Stomach (tissue), 9 donors: ENCODE results near the gene ARAP3. TPM values are rescaled to one million over a fixed set of nuclear protein-coding genes. Genes with fewer than 3 reads are reported as not detected.

ENCODE experiments used
- DNase-seq, 2 donors: peaks; one replicate each; pipeline versions ENCODE4 v3.0.0 to v3.0.0-alpha.2; 2013 to 2019
- H3K27ac ChIP-seq, 5 donors: fragments of 200-600 bp in 4 of 5; sonication (generic) in 4 of 5; one replicate each; pipeline ENCODE4 v1.5.1; 2013 to 2019; ENCODE audit warnings: mild to moderate bottlenecking in 1 of 5, moderate library complexity in 1 of 5
- H3K27me3 ChIP-seq, 3 donors: fragments of 200-600 bp; sonication (generic); one replicate each; pipeline ENCODE4 v1.5.1; 2017 to 2019; ENCODE audit warnings: mixed run types in 1 of 3
- H3K36me3 ChIP-seq, 4 donors: fragments of 200-600 bp; sonication (generic); 1 replicate in 3 of 4; 2 replicates in 1 of 4; pipeline ENCODE4 v1.5.1; 2016 to 2019
- H3K4me1 ChIP-seq, 4 donors: fragments of 200-600 bp; sonication (generic); one replicate each; pipeline ENCODE4 v1.5.1; 2016 to 2019
- H3K4me3 ChIP-seq, 4 donors: fragments of 200-600 bp; sonication (generic) in 3 of 4; one replicate each; pipeline ENCODE4 v1.5.1; 2016 to 2019; ENCODE audit warnings: mild to moderate bottlenecking in 1 of 4
- H3K9me3 ChIP-seq, 4 donors: fragments of 200-600 bp; sonication (generic); one replicate each; pipeline ENCODE4 v1.5.1; 2016 to 2019
- CTCF ChIP-seq, 7 experiments: fragments of 450-650 bp in 4 of 7; fragments of 200-600 bp in 3 of 7; sonication (generic) in 3 of 7; IDR thresholded peaks; one replicate each; pipeline ENCODE4 v1.5.1; 2016 to 2019; ENCODE audit warnings: antibody characterized with exemption in 7 of 7, control low read depth in 2 of 7, mild to moderate bottlenecking in 1 of 7
- EP300 ChIP-seq: sonication (generic); formaldehyde crosslinking; IDR thresholded peaks from one replicate; pipeline ENCODE4 v1.6.1; 2017; ENCODE audit warnings: antibody characterized with exemption
- POLR2A ChIP-seq, 4 donors: fragments of 450-650 bp; IDR thresholded peaks; one replicate each; pipeline ENCODE4 v1.6.1; 2016; ENCODE audit warnings: antibody characterized with exemption in 4 of 4, control low read depth in 2 of 4, mild to moderate bottlenecking in 1 of 4, moderate library complexity in 1 of 4
- POLR2AphosphoS5 ChIP-seq, 3 donors: sonication (generic); formaldehyde crosslinking; IDR thresholded peaks; one replicate each; pipeline ENCODE4 v1.6.1; 2016; ENCODE audit warnings: antibody characterized with exemption in 3 of 3
- WGBS, 5 donors: extraction: QIAGEN DNeasy Blood & Tissue Kit in 3 of 5; methylation state at CpG; one replicate each; pipeline versions ENCODE4 v1.1.5 to v1.1.7; 2013 to 2018; 5-methylcytosine and 5-hydroxymethylcytosine counted together
- intact Hi-C: fragments of 100-400 bp; cut with DNase I; formaldehyde crosslinking; loops from one replicate; pipeline ENCODE4 v1.15.1; 2023; ENCODE audit warnings: low total_unique reads
- polyA plus RNA-seq, 3 donors: library from polyadenylated mRNA; stranded (reverse); fragments of 200-250 nt; gene quantifications; one replicate each; pipeline ENCODE4 v1.2.3, GENCODE V29; 2013
- total RNA-seq, 5 donors: library from RNA; depleted of rRNA; stranded (reverse); fragments of >200 nt; gene quantifications; one replicate each; pipeline versions ENCODE4 v1.1.0 to v1.2.3, GENCODE V29; 2014 to 2016
- donor health status: healthy with polysubstance abuse.
- donor health status: Bipolar disorder and iron deficiency.
- donor health status: healthy.

Gene ARAP3
- total and polyA plus RNA-seq, 8 donors, result 2.3 to 11.9 (median 5.6) TPM

- no peaks in the 10 kb centered on the region for H3K27me3 ChIP-seq
- 50 to 91% (median 84%) methylated on average over 1 to 3 of the region's 3 CpGs for WGBS, 5 donors
- no peak for DNase-seq
- peaks cover 7 to 24% (median 15%) of the 10 kb centered on the region in 4 donors for H3K4me1 ChIP-seq
- no peak overlapping the region for H3K4me3 ChIP-seq
- peaks cover 0 to 56% (median 54%) of the 10 kb centered on the region in 4 donors for H3K36me3 ChIP-seq
- no peak overlapping the region for H3K27ac ChIP-seq
- intact Hi-C loops, result no loop called here
- no peaks in the 10 kb centered on the region for H3K9me3 ChIP-seq
- TF ChIP-seq EP300 (no peak), POLR2A (IDR thresholded peaks at IDR 0.05) (no peak), CTCF (IDR thresholded peaks at IDR 0.05) (no peak), POLR2AphosphoS5 (IDR thresholded peaks at IDR 0.05) (no peak)
These were observed 34.2 kb downstream of the ARAP3 start for GRCh38 chr5:141647851-141648250.

- H3K4me3 ChIP-seq, result no peak overlapping the region
- WGBS, 5 donors, result 82 to 91% (median 91%) methylated on average over 5 of the region's 5 CpGs
- peaks cover 7 to 24% (median 15%) of the 10 kb centered on the region in 4 donors for H3K4me1 ChIP-seq
- DNase-seq, result no peak
- peaks cover 0 to 62% (median 60%) of the 10 kb centered on the region in 4 donors for H3K36me3 ChIP-seq
- intact Hi-C loops, result no loop called here
- H3K9me3 ChIP-seq, result no peaks in the 10 kb centered on the region
- H3K27me3 ChIP-seq, result no peaks in the 10 kb centered on the region
- TF ChIP-seq EP300 (no peak), POLR2AphosphoS5 (IDR thresholded peaks at IDR 0.05) (no peak), POLR2A (IDR thresholded peaks at IDR 0.05) (no peak), CTCF (IDR thresholded peaks at IDR 0.05) (no peak)
- no peak overlapping the region for H3K27ac ChIP-seq
These were observed 34.8 kb downstream of the ARAP3 start for GRCh38 chr5:141647242-141647641.

- Histone ChIP-seq H3K36me3 (peaks cover 0 to 75% (median 65%) of the 10 kb centered on the region in 4 donors), H3K27ac (no peak overlapping the region), H3K27me3 (no peaks in the 10 kb centered on the region), H3K9me3 (no peaks in the 10 kb centered on the region), H3K4me1 (peaks cover 7 to 17% (median 11%) of the 10 kb centered on the region in 4 donors), H3K4me3 (no peak overlapping the region)
- intact Hi-C loops, result no loop called here
- DNase-seq, result no peak
- no peak for TF ChIP-seq CTCF (IDR thresholded peaks at IDR 0.05)
- no peak for TF ChIP-seq POLR2A (IDR thresholded peaks at IDR 0.05)
- no peak for TF ChIP-seq EP300
- TF ChIP-seq POLR2AphosphoS5 (IDR thresholded peaks at IDR 0.05), result no peak
- 90 to 97% (median 93%) methylated on average over 6 of the region's 6 CpGs for WGBS, 5 donors
These were observed 36.0 kb downstream of the ARAP3 start for GRCh38 chr5:141646026-141646425.

GRCh38 chr5:141641634-141642267 lies 40.3 kb downstream of the ARAP3 start:
- Histone ChIP-seq H3K4me3 (no peak overlapping the region), H3K27ac (no peak overlapping the region), H3K36me3 (peaks cover 0 to 64% (median 57%) of the 10 kb centered on the region in 4 donors), H3K9me3 (no peaks in the 10 kb centered on the region), H3K27me3 (peaks cover 0 to 10% (median 0%) of the 10 kb centered on the region in 3 donors), H3K4me1 (peaks cover 4 to 16% (median 14%) of the 10 kb centered on the region in 4 donors)
- no peak for TF ChIP-seq POLR2A (IDR thresholded peaks at IDR 0.05)
- no peak for TF ChIP-seq POLR2AphosphoS5 (IDR thresholded peaks at IDR 0.05)
- peak in 1 of 7 experiments; percentile 4 for TF ChIP-seq CTCF (IDR thresholded peaks at IDR 0.05)
- DNase-seq, result no peak
- intact Hi-C loops, result no loop called here
- 85 to 96% (median 90%) methylated on average over 2 of the region's 2 CpGs for WGBS, 5 donors
